ENCODE data around the gene MBNL1. TPM values are rescaled to one million over a fixed set of nuclear protein-coding genes. Genes with fewer than 3 reads are reported as not detected.

MBNL1 gene
- total and polyA plus RNA-seq, 2 of the 13 experiments (the other 11 are each of a cell fraction or from before 2014, with no cell fraction given) = 27.1 to 55.4 TPM

DNA sequence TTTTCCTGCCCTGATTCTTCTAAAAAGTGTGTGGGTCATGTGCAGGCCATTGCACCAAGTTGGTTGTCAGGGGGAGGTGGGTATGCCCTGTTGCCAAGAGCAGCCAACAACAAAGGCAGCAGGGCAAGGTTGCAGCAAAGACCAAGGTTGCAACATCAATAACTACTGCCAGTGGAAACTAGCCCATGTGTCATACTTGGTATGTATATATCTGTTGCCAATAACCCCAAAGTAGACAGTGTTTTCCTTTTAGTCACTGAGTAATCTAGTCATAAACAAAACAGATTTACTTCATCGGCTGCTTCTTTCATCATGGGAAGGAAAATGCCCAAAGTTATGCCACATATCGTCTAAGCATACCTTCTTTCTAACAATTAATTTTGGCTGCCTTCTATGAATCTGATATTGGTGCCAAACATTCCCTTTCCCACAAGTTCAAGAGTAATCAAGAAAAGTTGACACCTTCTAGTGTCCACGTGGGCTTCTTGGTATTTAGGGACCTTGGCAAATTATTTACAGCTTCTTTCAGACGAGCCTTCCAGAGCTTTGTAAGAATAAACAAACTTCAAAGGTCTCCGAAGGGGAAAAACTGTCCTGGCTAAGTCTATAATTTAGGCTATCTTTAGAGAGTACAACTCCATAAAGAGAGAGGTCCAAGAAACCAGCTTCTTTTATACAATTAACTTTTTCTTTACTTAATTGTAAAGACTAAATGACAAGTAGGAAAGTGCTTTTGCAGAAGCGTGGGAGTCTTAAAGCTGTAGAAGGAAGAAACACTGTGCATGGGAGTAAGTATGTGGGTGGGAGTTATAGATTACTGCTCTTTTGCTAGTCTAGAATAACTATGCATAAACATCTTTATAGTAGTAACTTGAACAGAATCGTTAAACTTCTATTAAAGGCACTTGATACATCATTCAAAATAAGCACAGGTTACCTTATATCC lies 10.0 kb upstream of the MBNL1 start (continued):
- TF ChIP-seq BCLAF1 (IDR thresholded peaks at IDR 0.05) (no peak), THAP7 (CRISPR knock-in tag; IDR thresholded peaks at IDR 0.05) (no peak), YEATS2 (CRISPR knock-in tag; IDR thresholded peaks at IDR 0.05; ENCODE audit: borderline replicate concordance) (peak; percentile 25; the same call in 1 of the 2 replicates), GATAD2A (CRISPR knock-in tag; IDR thresholded peaks at IDR 0.05) (peak; percentile 91), ZNF343 (CRISPR knock-in tag; IDR thresholded peaks at IDR 0.05) (no peak), NR2C2 (CRISPR knock-in tag; IDR thresholded peaks at IDR 0.05; ENCODE audit: borderline replicate concordance) (no peak), SIX4 (CRISPR knock-in tag; IDR thresholded peaks at IDR 0.05) (peak; percentile 32; the same call in 1 of the 2 replicates), ZNF235 (CRISPR knock-in tag; IDR thresholded peaks at IDR 0.05; ENCODE audit: borderline replicate concordance) (no peak), ZSCAN21 (CRISPR knock-in tag; IDR thresholded peaks at IDR 0.05; ENCODE audit: borderline replicate concordance) (no peak), DDIT3 (CRISPR knock-in tag; IDR thresholded peaks at IDR 0.05) (no peak), ZBTB8A (CRISPR knock-in tag; IDR thresholded peaks at IDR 0.05; ENCODE audit: borderline replicate concordance, low read depth) (no peak), ZMYM4 (CRISPR knock-in tag; IDR thresholded peaks at IDR 0.05) (peak; percentile 62; the same call in 1 of the 2 replicates), GATA4 (IDR thresholded peaks at IDR 0.05; ENCODE audit: borderline replicate concordance, low read depth) (no peak), BHLHE40 (IDR thresholded peaks at IDR 0.05; ENCODE audit: low read length) (peak; percentile 84), ARHGAP35 (CRISPR knock-in tag; IDR thresholded peaks at IDR 0.05; ENCODE audit: borderline replicate concordance) (no peak), ZNF101 (CRISPR knock-in tag; IDR thresholded peaks at IDR 0.05; ENCODE audit: borderline replicate concordance, low read depth) (no peak), ZNF616 (CRISPR knock-in tag; IDR thresholded peaks at IDR 0.05; ENCODE audit: low read depth) (no peak), GMEB2 (CRISPR knock-in tag; IDR thresholded peaks at IDR 0.05; ENCODE audit: low read depth) (no peak)
- TF ChIP-seq, protein P1, sequence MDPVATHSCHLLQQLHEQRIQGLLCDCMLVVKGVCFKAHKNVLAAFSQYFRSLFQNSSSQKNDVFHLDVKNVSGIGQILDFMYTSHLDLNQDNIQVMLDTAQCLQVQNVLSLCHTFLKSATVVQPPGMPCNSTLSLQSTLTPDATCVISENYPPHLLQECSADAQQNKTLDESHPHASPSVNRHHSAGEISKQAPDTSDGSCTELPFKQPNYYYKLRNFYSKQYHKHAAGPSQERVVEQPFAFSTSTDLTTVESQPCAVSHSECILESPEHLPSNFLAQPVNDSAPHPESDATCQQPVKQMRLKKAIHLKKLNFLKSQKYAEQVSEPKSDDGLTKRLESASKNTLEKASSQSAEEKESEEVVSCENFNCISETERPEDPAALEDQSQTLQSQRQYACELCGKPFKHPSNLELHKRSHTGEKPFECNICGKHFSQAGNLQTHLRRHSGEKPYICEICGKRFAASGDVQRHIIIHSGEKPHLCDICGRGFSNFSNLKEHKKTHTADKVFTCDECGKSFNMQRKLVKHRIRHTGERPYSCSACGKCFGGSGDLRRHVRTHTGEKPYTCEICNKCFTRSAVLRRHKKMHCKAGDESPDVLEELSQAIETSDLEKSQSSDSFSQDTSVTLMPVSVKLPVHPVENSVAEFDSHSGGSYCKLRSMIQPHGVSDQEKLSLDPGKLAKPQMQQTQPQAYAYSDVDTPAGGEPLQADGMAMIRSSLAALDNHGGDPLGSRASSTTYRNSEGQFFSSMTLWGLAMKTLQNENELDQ (CRISPR knock-in tag; IDR thresholded peaks at IDR 0.05; ENCODE audit: borderline replicate concordance) = no peak
- TF ChIP-seq, protein P2, sequence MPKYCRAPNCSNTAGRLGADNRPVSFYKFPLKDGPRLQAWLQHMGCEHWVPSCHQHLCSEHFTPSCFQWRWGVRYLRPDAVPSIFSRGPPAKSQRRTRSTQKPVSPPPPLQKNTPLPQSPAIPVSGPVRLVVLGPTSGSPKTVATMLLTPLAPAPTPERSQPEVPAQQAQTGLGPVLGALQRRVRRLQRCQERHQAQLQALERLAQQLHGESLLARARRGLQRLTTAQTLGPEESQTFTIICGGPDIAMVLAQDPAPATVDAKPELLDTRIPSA (CRISPR knock-in tag; IDR thresholded peaks at IDR 0.05; ENCODE audit: borderline replicate concordance) = no peak
